ENCODE measurements around the gene NRXN3. TPM values are rescaled to one million over a fixed set of nuclear protein-coding genes. Genes with fewer than 3 reads are reported as not detected.

The NRXN3 gene
- polyA plus RNA-seq, 1 donor (not counting 4 experiments of a cell fraction or from before 2014, with no cell fraction given) = 0.89 TPM

DNA sequence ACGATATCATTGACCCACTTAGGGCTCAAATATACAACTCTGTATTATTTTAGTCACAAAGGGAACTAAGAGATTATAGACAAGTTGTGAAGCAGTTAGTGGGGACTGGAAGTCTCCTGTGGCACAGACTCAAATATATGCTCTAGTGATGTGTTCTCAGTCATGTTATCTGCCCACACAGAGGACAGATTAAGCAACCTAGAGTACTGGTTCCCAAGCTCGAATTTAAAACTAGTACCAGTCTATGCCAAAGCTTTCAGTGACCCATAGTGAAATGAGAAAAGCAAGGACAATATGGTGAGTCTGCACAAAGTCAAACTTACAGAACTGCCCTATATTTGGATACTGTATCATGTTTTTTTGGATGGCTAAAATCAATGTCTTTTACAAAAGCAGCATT, 1651.9 kb downstream of the NRXN3 start:
- TF ChIP-seq, protein P1, sequence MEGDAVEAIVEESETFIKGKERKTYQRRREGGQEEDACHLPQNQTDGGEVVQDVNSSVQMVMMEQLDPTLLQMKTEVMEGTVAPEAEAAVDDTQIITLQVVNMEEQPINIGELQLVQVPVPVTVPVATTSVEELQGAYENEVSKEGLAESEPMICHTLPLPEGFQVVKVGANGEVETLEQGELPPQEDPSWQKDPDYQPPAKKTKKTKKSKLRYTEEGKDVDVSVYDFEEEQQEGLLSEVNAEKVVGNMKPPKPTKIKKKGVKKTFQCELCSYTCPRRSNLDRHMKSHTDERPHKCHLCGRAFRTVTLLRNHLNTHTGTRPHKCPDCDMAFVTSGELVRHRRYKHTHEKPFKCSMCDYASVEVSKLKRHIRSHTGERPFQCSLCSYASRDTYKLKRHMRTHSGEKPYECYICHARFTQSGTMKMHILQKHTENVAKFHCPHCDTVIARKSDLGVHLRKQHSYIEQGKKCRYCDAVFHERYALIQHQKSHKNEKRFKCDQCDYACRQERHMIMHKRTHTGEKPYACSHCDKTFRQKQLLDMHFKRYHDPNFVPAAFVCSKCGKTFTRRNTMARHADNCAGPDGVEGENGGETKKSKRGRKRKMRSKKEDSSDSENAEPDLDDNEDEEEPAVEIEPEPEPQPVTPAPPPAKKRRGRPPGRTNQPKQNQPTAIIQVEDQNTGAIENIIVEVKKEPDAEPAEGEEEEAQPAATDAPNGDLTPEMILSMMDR (optimal IDR thresholded peaks at IDR 0.05 in 1 of 3, IDR thresholded peaks at IDR 0.05 in 1 of 3, conservative IDR thresholded peaks at IDR 0.05 in 1 of 3; ENCODE audit: extremely low read depth in 1 of 3, insufficient read depth in 2 of 3, low read length in 3 of 3) = no peak
- TF ChIP-seq EZH2 (IDR thresholded peaks at IDR 0.05; ENCODE audit: low read length) = no peak
- Histone ChIP-seq H3K4me3 (ENCODE audit: control insufficient read depth in 2 of 3, extremely low read depth in 1 of 3, insufficient read depth in 2 of 3, low read depth in 1 of 3, low read length in 3 of 3) (no peak overlapping the region), H3K9ac (ENCODE audit: control insufficient read depth, extremely low read depth, insufficient read depth, low read length) (no peak overlapping the region), H3K9me3 (ENCODE audit: control insufficient read depth, low read depth, low read length) (no peaks in the 10 kb centered on the region), H3K27ac (ENCODE audit: control insufficient read depth, insufficient read depth, low read length) (no peak overlapping the region), H3K36me3 (ENCODE audit: control insufficient read depth in 2 of 2, extremely low read depth in 1 of 2, insufficient read depth in 2 of 2, low read length in 2 of 2) (no peaks in the 10 kb centered on the region), H3K27me3 (ENCODE audit: control insufficient read depth, extremely low read depth, insufficient read depth, low read length) (no peaks in the 10 kb centered on the region), H3K9me1 (ENCODE audit: control insufficient read depth, extremely low read depth, insufficient read depth, low read length) (no peaks in the 10 kb centered on the region), H3K4me1 (ENCODE audit: control insufficient read depth, extremely low read depth, insufficient read depth, low read length) (no peaks in the 10 kb centered on the region), H3K79me2 (ENCODE audit: control insufficient read depth, insufficient read depth, low read length) (no peaks in the 10 kb centered on the region), H3K4me2 (ENCODE audit: control insufficient read depth, extremely low read depth, insufficient read depth, low read depth, low read length) (no peak overlapping the region), H2AFZ (ENCODE audit: control insufficient read depth, low read length) (no peak overlapping the region), H4K20me1 (ENCODE audit: control insufficient read depth, extremely low read depth, insufficient read depth, low read length) (no peaks in the 10 kb centered on the region)
- no peak for FAIRE-seq
- DNase-seq (ENCODE audit: low read depth, low spot score) = no peak
- dilution Hi-C loops (cut with MboI; ENCODE audit: extremely low pct_ligation_motif_present, low sequenced_read_pairs) = no loop called here

DNA sequence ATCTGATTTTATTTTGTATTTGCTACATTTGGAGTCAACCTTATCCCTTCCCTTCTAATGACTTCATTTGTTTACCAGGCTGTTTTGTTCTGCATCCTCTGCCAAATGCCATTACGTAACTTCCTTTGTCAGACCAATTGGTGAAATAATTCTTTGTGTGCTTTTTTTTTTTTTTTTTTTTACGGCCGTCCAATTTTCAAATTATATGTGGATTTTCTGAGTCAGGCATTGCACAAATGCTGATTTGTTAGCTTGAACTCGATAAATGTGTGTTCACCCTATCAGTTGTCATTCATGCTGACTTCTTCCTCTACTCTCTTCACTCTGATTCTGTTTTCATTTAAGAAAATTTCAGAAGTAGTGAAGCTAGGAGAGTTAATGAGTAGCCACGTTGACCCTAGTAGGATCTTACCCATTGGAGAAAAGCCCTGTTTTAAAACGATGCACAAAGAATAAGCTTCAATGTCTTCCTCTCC, 1654.9 kb downstream of the NRXN3 start:
- Histone ChIP-seq H3K4me3 (ENCODE audit: control insufficient read depth in 2 of 3, extremely low read depth in 1 of 3, insufficient read depth in 2 of 3, low read depth in 1 of 3, low read length in 3 of 3) (no peak overlapping the region), H3K9me3 (ENCODE audit: control insufficient read depth, low read depth, low read length) (no peaks in the 10 kb centered on the region), H3K9ac (ENCODE audit: control insufficient read depth, extremely low read depth, insufficient read depth, low read length) (no peak overlapping the region), H3K9me1 (ENCODE audit: control insufficient read depth, extremely low read depth, insufficient read depth, low read length) (no peaks in the 10 kb centered on the region), H4K20me1 (ENCODE audit: control insufficient read depth, extremely low read depth, insufficient read depth, low read length) (no peaks in the 10 kb centered on the region), H3K79me2 (ENCODE audit: control insufficient read depth, insufficient read depth, low read length) (no peaks in the 10 kb centered on the region), H3K27ac (ENCODE audit: control insufficient read depth, insufficient read depth, low read length) (no peak overlapping the region), H3K4me1 (ENCODE audit: control insufficient read depth, extremely low read depth, insufficient read depth, low read length) (peaks cover 3% of the 10 kb centered on the region), H2AFZ (ENCODE audit: control insufficient read depth, low read length) (no peak overlapping the region), H3K4me2 (ENCODE audit: control insufficient read depth, extremely low read depth, insufficient read depth, low read depth, low read length) (no peak overlapping the region), H3K27me3 (ENCODE audit: control insufficient read depth, extremely low read depth, insufficient read depth, low read length) (no peaks in the 10 kb centered on the region), H3K36me3 (ENCODE audit: control insufficient read depth in 2 of 2, extremely low read depth in 1 of 2, insufficient read depth in 2 of 2, low read length in 2 of 2) (no peaks in the 10 kb centered on the region)
- DNase-seq (ENCODE audit: low read depth, low spot score) = no peak
- no peak for TF ChIP-seq EZH2 (IDR thresholded peaks at IDR 0.05; ENCODE audit: low read length)
- TF ChIP-seq, protein P1 (optimal IDR thresholded peaks at IDR 0.05 in 1 of 3, IDR thresholded peaks at IDR 0.05 in 1 of 3, conservative IDR thresholded peaks at IDR 0.05 in 1 of 3; ENCODE audit: extremely low read depth in 1 of 3, insufficient read depth in 2 of 3, low read length in 3 of 3) = no peak
- no peak for FAIRE-seq
- dilution Hi-C loops (cut with MboI; ENCODE audit: extremely low pct_ligation_motif_present, low sequenced_read_pairs) = no loop called here
